ENCODE measurements around the gene GATM. TPM values are rescaled to one million over a fixed set of nuclear protein-coding genes. Genes with fewer than 3 reads are reported as not detected.

Gene GATM, protein sequence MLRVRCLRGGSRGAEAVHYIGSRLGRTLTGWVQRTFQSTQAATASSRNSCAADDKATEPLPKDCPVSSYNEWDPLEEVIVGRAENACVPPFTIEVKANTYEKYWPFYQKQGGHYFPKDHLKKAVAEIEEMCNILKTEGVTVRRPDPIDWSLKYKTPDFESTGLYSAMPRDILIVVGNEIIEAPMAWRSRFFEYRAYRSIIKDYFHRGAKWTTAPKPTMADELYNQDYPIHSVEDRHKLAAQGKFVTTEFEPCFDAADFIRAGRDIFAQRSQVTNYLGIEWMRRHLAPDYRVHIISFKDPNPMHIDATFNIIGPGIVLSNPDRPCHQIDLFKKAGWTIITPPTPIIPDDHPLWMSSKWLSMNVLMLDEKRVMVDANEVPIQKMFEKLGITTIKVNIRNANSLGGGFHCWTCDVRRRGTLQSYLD
- 10 to 100 TPM in 8 of 9 donors, 1 to 10 TPM in 1; 3.6 to 73.2 (median 31.4) TPM for total RNA-seq
- 10 to 100 TPM in 1 of 3 donors, 1 to 10 TPM in 2; 6.8 to 10.9 (median 8.6) TPM for polyA plus RNA-seq
- long read RNA-seq, donor 1, partial matches to known transcripts = 0 of 1 reads
- long read RNA-seq, donor 1, other reads (novel, unspliced or antisense) = 0 of 1 reads
- long read RNA-seq, donor 2, partial matches to known transcripts = 0 of 1 reads
- long read RNA-seq, donor 2, other reads (novel, unspliced or antisense) = 0 of 1 reads
- long read RNA-seq, donor 3, partial matches to known transcripts = 0 of 1 reads
- long read RNA-seq, donor 3, other reads (novel, unspliced or antisense) = 0 of 1 reads
- long read RNA-seq, donor 4, transcript GATM-201 (9 exons, 2,597 nt) = major isoform, 9 of 11 reads
- long read RNA-seq, donor 4, partial matches to known transcripts = 2 of 11 reads
- long read RNA-seq, donor 4, other reads (novel, unspliced or antisense) = 0 of 11 reads
- long read RNA-seq, donor 5, transcript GATM-201 (9 exons, 2,597 nt) = major isoform, 53 of 55 reads
- long read RNA-seq, donor 5, partial matches to known transcripts = 2 of 55 reads
- long read RNA-seq, donor 5, other reads (novel, unspliced or antisense) = 0 of 55 reads
- long read RNA-seq, donor 6, partial matches to known transcripts = 4 of 8 reads
- long read RNA-seq, donor 6, other reads (novel, unspliced or antisense) = 0 of 8 reads
- long read RNA-seq, donor 7, partial matches to known transcripts = 0 of 1 reads
- long read RNA-seq, donor 7, other reads (novel, unspliced or antisense) = 0 of 1 reads
- long read RNA-seq, donor 8, transcript GATM-201 (9 exons, 2,597 nt) = major isoform, 11 of 22 reads
- long read RNA-seq, donor 8, partial matches to known transcripts = 11 of 22 reads
- long read RNA-seq, donor 8, other reads (novel, unspliced or antisense) = 0 of 22 reads
- long read RNA-seq, donor 9, partial matches to known transcripts = 0 of 1 reads
- long read RNA-seq, donor 9, other reads (novel, unspliced or antisense) = 0 of 1 reads
- long read RNA-seq, donor 10 = 0 reads

GRCh38 chr15:45378149-45378912 is at the start of gene GATM:
Gene GATM (minus strand): TSS chr15:45378544. CDS start chr15:45378453, 91 bp downstream.
- H3K27ac ChIP-seq = peak within 1 kb of the TSS in 4 of 5 donors; percentile 31 to 84 (median 58)
- TF ChIP-seq, protein P1, sequence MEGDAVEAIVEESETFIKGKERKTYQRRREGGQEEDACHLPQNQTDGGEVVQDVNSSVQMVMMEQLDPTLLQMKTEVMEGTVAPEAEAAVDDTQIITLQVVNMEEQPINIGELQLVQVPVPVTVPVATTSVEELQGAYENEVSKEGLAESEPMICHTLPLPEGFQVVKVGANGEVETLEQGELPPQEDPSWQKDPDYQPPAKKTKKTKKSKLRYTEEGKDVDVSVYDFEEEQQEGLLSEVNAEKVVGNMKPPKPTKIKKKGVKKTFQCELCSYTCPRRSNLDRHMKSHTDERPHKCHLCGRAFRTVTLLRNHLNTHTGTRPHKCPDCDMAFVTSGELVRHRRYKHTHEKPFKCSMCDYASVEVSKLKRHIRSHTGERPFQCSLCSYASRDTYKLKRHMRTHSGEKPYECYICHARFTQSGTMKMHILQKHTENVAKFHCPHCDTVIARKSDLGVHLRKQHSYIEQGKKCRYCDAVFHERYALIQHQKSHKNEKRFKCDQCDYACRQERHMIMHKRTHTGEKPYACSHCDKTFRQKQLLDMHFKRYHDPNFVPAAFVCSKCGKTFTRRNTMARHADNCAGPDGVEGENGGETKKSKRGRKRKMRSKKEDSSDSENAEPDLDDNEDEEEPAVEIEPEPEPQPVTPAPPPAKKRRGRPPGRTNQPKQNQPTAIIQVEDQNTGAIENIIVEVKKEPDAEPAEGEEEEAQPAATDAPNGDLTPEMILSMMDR (IDR thresholded peaks at IDR 0.05) = peak in 5 of 6 experiments; percentile 28 to 62 (median 47)
- peak; percentile 44 to 54 for TF ChIP-seq POLR2A (IDR thresholded peaks at IDR 0.05)
- intact Hi-C loops (cut with DNase I) = no loop called here
- H3K27me3 ChIP-seq = no peaks in the 10 kb centered on the region
- 1 to 3% (median 1%) methylated on average over 29 to 87 of the region's 87 CpGs for WGBS, 4 donors
- peak; percentile 78 to 89 (median 86) for DNase-seq
- peak within 1 kb of the TSS; percentile 31 to 75 (median 40) for H3K4me3 ChIP-seq
- peaks cover 22 to 29% of the 10 kb centered on the region in 2 donors for H3K4me1 ChIP-seq (replicated peaks in 1 of 2)
- no peaks in the 10 kb centered on the region for H3K9me3 ChIP-seq (replicated peaks in 1 of 3)
- no peaks in the 10 kb centered on the region for H3K36me3 ChIP-seq (replicated peaks in 1 of 2)

GRCh38 chr15:45427085-45427484 is 48.7 kb upstream of the GATM start:
- no peak overlapping the region for H3K4me3 ChIP-seq
- no peaks in the 10 kb centered on the region for H3K36me3 ChIP-seq (replicated peaks in 1 of 2)
- no peak for DNase-seq
- H3K27ac ChIP-seq = no peak overlapping the region
- TF ChIP-seq POLR2A (IDR thresholded peaks at IDR 0.05) = no peak
- TF ChIP-seq, protein P1 (IDR thresholded peaks at IDR 0.05) = no peak
- WGBS, 4 donors = 88 to 95% (median 92%) methylated on average over 11 of the region's 11 CpGs
- H3K4me1 ChIP-seq (replicated peaks in 1 of 2) = peaks cover 0 to 7% of the 10 kb centered on the region in 2 donors
- H3K27me3 ChIP-seq = no peaks in the 10 kb centered on the region
- H3K9me3 ChIP-seq (replicated peaks in 1 of 3) = no peaks in the 10 kb centered on the region
- intact Hi-C loops (cut with DNase I) = loop anchor here in 1 of 2 donors (5.0 kb wide), 1 partner anchor 185 kb away; no protein-coding TSS in a partner anchor

- H3K4me1 ChIP-seq (replicated peaks in 1 of 2) = peaks cover 0 to 2% of the 10 kb centered on the region in 2 donors
- no peaks in the 10 kb centered on the region for H3K9me3 ChIP-seq (replicated peaks in 1 of 3)
- no peak for DNase-seq
- no peak overlapping the region for H3K4me3 ChIP-seq
- no peak overlapping the region for H3K27ac ChIP-seq
- intact Hi-C loops (cut with DNase I) = loop anchor here in 1 of 2 donors (5.0 kb wide), 1 partner anchor 187 kb away; no protein-coding TSS in a partner anchor
- WGBS, 4 donors = 81 to 88% (median 85%) methylated on average over 7 of the region's 7 CpGs
- H3K27me3 ChIP-seq = no peaks in the 10 kb centered on the region
- H3K36me3 ChIP-seq (replicated peaks in 1 of 2) = peaks cover 0 to 9% of the 10 kb centered on the region in 2 donors
- TF ChIP-seq, protein P1 (IDR thresholded peaks at IDR 0.05) = no peak
- TF ChIP-seq POLR2A (IDR thresholded peaks at IDR 0.05) = no peak
Observed at GRCh38 chr15:45425135-45425534, 46.8 kb upstream of the GATM start.

Data from adrenal gland (tissue), 19 donors.